RWPE2 (cell line): Measurements from ENCODE around the gene TMEM273.

Experiments used
- ATAC-seq: fragments of 200-7000 bp; cut with Tn5 transposase; 3 replicates; pipeline ENCODE4 v1.9.1; 2021; ENCODE audit warnings: low read depth
- DNase-seq: peaks from one replicate; pipeline ENCODE4 v3.0.0-alpha.2; 2020; ENCODE audit warnings: low spot score
- H3K27ac ChIP-seq: fragments of 450-650 bp; 2 replicates; pipeline ENCODE4 v1.5.1; 2017; ENCODE audit warnings: mild to moderate bottlenecking; ENCODE audit not compliant: poor library complexity, severe bottlenecking
- H3K27me3 ChIP-seq: fragments of 250-450 bp; sonication (Bioruptor Pico); 2 replicates; pipeline ENCODE4 v1.5.1; 2021; ENCODE audit warnings: mild to moderate bottlenecking, moderate library complexity; ENCODE audit not compliant: insufficient read depth, poor library complexity, severe bottlenecking
- H3K36me3 ChIP-seq: fragments of 250-450 bp; sonication (Bioruptor Pico); 2 replicates; pipeline ENCODE4 v1.5.1; 2020; ENCODE audit warnings: low read depth, mild to moderate bottlenecking, moderate library complexity
- H3K4me1 ChIP-seq: fragments of 250-450 bp; sonication (Bioruptor Pico); 2 replicates; pipeline ENCODE4 v1.5.1; 2021; ENCODE audit warnings: mild to moderate bottlenecking, moderate library complexity; ENCODE audit not compliant: insufficient read depth, poor library complexity, severe bottlenecking
- H3K4me3 ChIP-seq: fragments of 250-450 bp; sonication (Bioruptor Pico); 2 replicates; pipeline ENCODE4 v1.5.1; 2021; ENCODE audit warnings: mild to moderate bottlenecking, moderate library complexity; ENCODE audit not compliant: severe bottlenecking
- H3K9me3 ChIP-seq: fragments of 250-450 bp; sonication (Bioruptor Pico); 2 replicates; pipeline ENCODE4 v1.5.1; 2021; ENCODE audit warnings: mild to moderate bottlenecking, moderate library complexity; ENCODE audit not compliant: severe bottlenecking
- CTCF ChIP-seq: fragments of 450-650 bp; IDR thresholded peaks from one replicate; pipeline ENCODE4 v1.5.1; 2017; ENCODE audit warnings: mild to moderate bottlenecking, moderate library complexity; ENCODE audit not compliant: poor library complexity, severe bottlenecking

The TMEM273 gene

GRCh38 chr10:49170632-49171325 is 17.4 kb downstream of the TMEM273 start:
- no peaks in the 10 kb centered on the region for H3K9me3 ChIP-seq
- H3K4me1 ChIP-seq, result no peaks in the 10 kb centered on the region
- H3K27me3 ChIP-seq, result no peaks in the 10 kb centered on the region
- H3K27ac ChIP-seq, result no peak overlapping the region
- ATAC-seq, result no peak
- no peaks in the 10 kb centered on the region for H3K36me3 ChIP-seq
- TF ChIP-seq CTCF, result no peak
- no peak for DNase-seq
- H3K4me3 ChIP-seq, result no peak overlapping the region

DNA sequence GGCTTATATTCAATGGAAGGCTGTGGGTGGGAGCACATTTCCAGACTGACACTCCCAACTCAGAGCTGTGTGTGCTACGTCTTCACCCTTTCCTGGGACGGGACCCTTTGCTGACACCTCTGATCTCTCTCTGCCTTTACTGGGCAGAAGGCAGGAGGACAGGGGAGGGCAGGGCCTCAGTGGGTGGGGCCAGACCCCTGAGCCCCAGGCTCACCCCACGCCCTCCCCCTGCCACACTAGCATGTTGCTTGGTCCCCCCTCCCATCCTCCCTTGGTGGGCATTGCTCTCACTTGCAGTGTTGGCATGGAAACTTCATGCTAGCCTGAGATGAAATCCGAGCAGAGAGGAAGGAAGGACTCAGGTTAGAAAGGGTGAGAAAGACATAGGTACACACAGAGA is 18.4 kb downstream of the TMEM273 start:
- H3K27me3 ChIP-seq, result no peaks in the 10 kb centered on the region
- no peaks in the 10 kb centered on the region for H3K9me3 ChIP-seq
- H3K36me3 ChIP-seq, result no peaks in the 10 kb centered on the region
- TF ChIP-seq CTCF, result no peak
- no peak overlapping the region for H3K27ac ChIP-seq
- ATAC-seq (no peak), DNase-seq (no peak)
- no peak overlapping the region for H3K4me3 ChIP-seq
- no peaks in the 10 kb centered on the region for H3K4me1 ChIP-seq

GRCh38 chr10:49168831-49169500 is 19.2 kb downstream of the TMEM273 start:
- Histone ChIP-seq H3K36me3 (no peaks in the 10 kb centered on the region), H3K4me1 (no peaks in the 10 kb centered on the region)
- no peak for TF ChIP-seq CTCF

GRCh38 chr10:49168171-49168540 is 20.0 kb downstream of the TMEM273 start:
- no peaks in the 10 kb centered on the region for H3K36me3 ChIP-seq
- no peak overlapping the region for H3K27ac ChIP-seq
- H3K4me1 ChIP-seq, result no peaks in the 10 kb centered on the region
- no peak for DNase-seq
- no peak for ATAC-seq
- TF ChIP-seq CTCF, result no peak
- H3K9me3 ChIP-seq, result no peaks in the 10 kb centered on the region
- H3K4me3 ChIP-seq, result no peak overlapping the region
- H3K27me3 ChIP-seq, result no peaks in the 10 kb centered on the region

More at GRCh38 chr10:49168831-49169500, 19.2 kb downstream of the TMEM273 start:
- no peaks in the 10 kb centered on the region for H3K27me3 ChIP-seq
- no peaks in the 10 kb centered on the region for H3K9me3 ChIP-seq
- no peak overlapping the region for H3K4me3 ChIP-seq
- DNase-seq, result no peak
- ATAC-seq, result no peak
- H3K27ac ChIP-seq, result no peak overlapping the region

DNA sequence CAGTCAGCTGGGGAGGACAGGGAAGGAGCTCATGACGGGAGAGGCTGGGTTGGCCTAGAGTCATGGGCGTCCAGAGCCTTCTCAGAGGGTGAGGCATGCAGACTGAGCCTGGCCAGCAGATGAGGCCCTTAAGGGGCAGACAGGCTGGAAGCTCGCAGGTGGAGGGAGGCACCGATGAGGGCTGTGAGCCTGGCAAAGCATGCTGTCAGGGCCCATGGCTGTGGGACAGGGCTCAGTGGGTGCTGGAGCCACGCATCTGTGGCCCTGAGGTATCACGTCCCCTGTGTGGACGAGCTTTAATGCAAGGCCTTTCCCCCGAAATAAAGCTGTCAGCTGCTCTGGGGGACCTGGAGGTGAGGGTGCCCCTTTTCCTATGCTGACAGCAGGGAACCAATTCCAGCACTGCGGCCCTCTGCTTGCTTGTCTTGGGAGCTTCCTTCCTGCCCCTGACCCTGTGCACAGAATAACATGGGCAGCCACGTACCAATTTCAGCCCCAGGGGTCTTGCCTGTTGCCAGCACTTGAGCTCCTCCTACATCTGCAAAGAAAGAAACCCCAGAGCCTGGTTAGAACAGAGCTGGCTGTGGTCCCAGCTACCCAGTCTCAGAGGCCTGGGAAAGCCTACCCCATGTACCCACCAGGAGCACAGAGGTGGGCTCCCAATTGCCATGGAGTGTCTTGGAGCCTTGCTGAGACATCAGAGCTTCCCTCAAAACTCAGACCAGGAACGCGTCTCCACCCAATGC is 20.6 kb downstream of the TMEM273 start:
- Histone ChIP-seq H3K9me3 (no peaks in the 10 kb centered on the region), H3K27me3 (no peaks in the 10 kb centered on the region), H3K36me3 (no peaks in the 10 kb centered on the region), H3K27ac (no peak overlapping the region), H3K4me1 (no peaks in the 10 kb centered on the region), H3K4me3 (no peak overlapping the region)
- TF ChIP-seq CTCF, result no peak
- ATAC-seq (no peak), DNase-seq (no peak)
